Vagina (tissue), 2 donors: Measurements from ENCODE around the gene CDK14. TPM values are rescaled to one million over a fixed set of nuclear protein-coding genes. Genes with fewer than 3 reads are reported as not detected.

Experiments used
- DNase-seq, 2 donors: peaks; one replicate each; pipeline ENCODE4 v3.0.0-alpha.2; 2017; ENCODE audit errors: extremely low spot score in 2 of 2
- H3K27ac ChIP-seq: fragments of 200-600 bp; sonication (generic); one replicate; pipeline ENCODE4 v1.5.1; 2019
- H3K27me3 ChIP-seq: fragments of 200-600 bp; sonication (generic); one replicate; pipeline ENCODE4 v1.5.1; 2019
- H3K36me3 ChIP-seq, 2 donors: fragments of 200-600 bp; sonication (generic); one replicate each; pipeline ENCODE4 v1.5.1; 2017 to 2019
- H3K4me1 ChIP-seq: fragments of 200-600 bp; sonication (generic); one replicate; pipeline ENCODE4 v1.5.1; 2019
- H3K4me3 ChIP-seq, 2 donors: fragments of 200-600 bp; sonication (generic); 1 replicate in 1 of 2; 2 replicates in 1 of 2; pipeline ENCODE4 v1.5.1; 2016 to 2019
- H3K9me3 ChIP-seq: fragments of 200-600 bp; sonication (generic); one replicate; pipeline ENCODE4 v1.5.1; 2019
- CTCF ChIP-seq, 3 experiments: fragments of 450-650 bp in 2 of 3; fragments of 200-600 bp in 1 of 3; sonication (generic) in 1 of 3; IDR thresholded peaks; one replicate each; pipeline ENCODE4 v1.5.1; 2017 to 2019; ENCODE audit warnings: antibody characterized with exemption in 3 of 3, mild to moderate bottlenecking in 2 of 3, moderate library complexity in 2 of 3
- POLR2A ChIP-seq, 2 donors: fragments of 450-650 bp; IDR thresholded peaks; one replicate each; pipeline ENCODE4 v1.6.1; 2017; ENCODE audit warnings: antibody characterized with exemption in 2 of 2, mild to moderate bottlenecking in 2 of 2, moderate library complexity in 2 of 2
- POLR2AphosphoS5 ChIP-seq, 2 donors: sonication (generic); formaldehyde crosslinking; IDR thresholded peaks; one replicate each; pipeline ENCODE4 v1.9.0; 2017; ENCODE audit warnings: antibody characterized with exemption in 2 of 2, mild to moderate bottlenecking in 2 of 2, low read depth in 1 of 2; ENCODE audit not compliant: insufficient read depth in 1 of 2
- intact Hi-C: fragments of 100-400 bp; cut with DNase I; formaldehyde crosslinking; loops from one replicate; pipeline ENCODE4 v1.15.1; 2023
- total RNA-seq: library from RNA; depleted of rRNA; stranded (reverse); fragments of >200 nt; gene quantifications from one replicate; pipeline ENCODE4 v1.2.3, GENCODE V29; 2016

CDK14 gene
- total RNA-seq, 1 donor from 2014 or later = 21.6 TPM

GRCh38 chr7:90564455-90564854, 31.7 kb upstream of the CDK14 start:
- intact Hi-C loops = no loop called here
- no peak for DNase-seq

GRCh38 chr7:90568213-90568612, 27.9 kb upstream of the CDK14 start:
- Histone ChIP-seq H3K4me1 (no peaks in the 10 kb centered on the region), H3K4me3 (no peak overlapping the region), H3K36me3 (no peaks in the 10 kb centered on the region), H3K27ac (no peak overlapping the region), H3K9me3 (no peaks in the 10 kb centered on the region), H3K27me3 (no peaks in the 10 kb centered on the region)
- intact Hi-C loops = no loop called here
- DNase-seq = no peak
- TF ChIP-seq POLR2A (IDR thresholded peaks at IDR 0.05) = no peak
- TF ChIP-seq POLR2AphosphoS5 (IDR thresholded peaks at IDR 0.05; ENCODE audit: insufficient read depth in 1 of 2, low read depth in 1 of 2) = no peak
- TF ChIP-seq CTCF (IDR thresholded peaks at IDR 0.05) = no peak

More at GRCh38 chr7:90564455-90564854, 31.7 kb upstream of the CDK14 start:
- Histone ChIP-seq H3K27me3 (no peaks in the 10 kb centered on the region), H3K4me3 (no peak overlapping the region), H3K4me1 (peaks cover 7% of the 10 kb centered on the region), H3K36me3 (no peaks in the 10 kb centered on the region), H3K27ac (no peak overlapping the region), H3K9me3 (no peaks in the 10 kb centered on the region)
- no peak for TF ChIP-seq POLR2AphosphoS5 (IDR thresholded peaks at IDR 0.05; ENCODE audit: insufficient read depth in 1 of 2, low read depth in 1 of 2)
- no peak for TF ChIP-seq POLR2A (IDR thresholded peaks at IDR 0.05)
- no peak for TF ChIP-seq CTCF (IDR thresholded peaks at IDR 0.05)

GRCh38 chr7:90569368-90569767, 26.8 kb upstream of the CDK14 start:
- Histone ChIP-seq H3K9me3 (no peaks in the 10 kb centered on the region), H3K36me3 (no peaks in the 10 kb centered on the region), H3K4me1 (no peaks in the 10 kb centered on the region), H3K27ac (no peak overlapping the region), H3K27me3 (no peaks in the 10 kb centered on the region), H3K4me3 (no peak overlapping the region)
- TF ChIP-seq POLR2AphosphoS5 (IDR thresholded peaks at IDR 0.05; ENCODE audit: insufficient read depth in 1 of 2, low read depth in 1 of 2) (no peak), POLR2A (IDR thresholded peaks at IDR 0.05) (no peak), CTCF (IDR thresholded peaks at IDR 0.05) (no peak)
- no peak for DNase-seq
- intact Hi-C loops = no loop called here

- TF ChIP-seq POLR2AphosphoS5 (IDR thresholded peaks at IDR 0.05; ENCODE audit: insufficient read depth in 1 of 2, low read depth in 1 of 2) (no peak), CTCF (IDR thresholded peaks at IDR 0.05) (no peak), POLR2A (IDR thresholded peaks at IDR 0.05) (no peak)
- H3K36me3 ChIP-seq = no peaks in the 10 kb centered on the region
- no peak overlapping the region for H3K4me3 ChIP-seq
- H3K9me3 ChIP-seq = no peaks in the 10 kb centered on the region
- no peak for DNase-seq
- no peaks in the 10 kb centered on the region for H3K4me1 ChIP-seq
- H3K27me3 ChIP-seq = no peaks in the 10 kb centered on the region
- H3K27ac ChIP-seq = no peak overlapping the region
- intact Hi-C loops = no loop called here
Measured at GRCh38 chr7:90570373-90570959, 25.7 kb upstream of the CDK14 start.

GRCh38 chr7:90574146-90574819, 21.8 kb upstream of the CDK14 start:
- Histone ChIP-seq H3K9me3 (no peaks in the 10 kb centered on the region), H3K4me3 (no peak overlapping the region), H3K27ac (no peak overlapping the region), H3K36me3 (no peaks in the 10 kb centered on the region), H3K27me3 (no peaks in the 10 kb centered on the region), H3K4me1 (no peaks in the 10 kb centered on the region)
- intact Hi-C loops = no loop called here
- DNase-seq = no peak
- TF ChIP-seq CTCF (IDR thresholded peaks at IDR 0.05) (no peak), POLR2AphosphoS5 (IDR thresholded peaks at IDR 0.05; ENCODE audit: insufficient read depth in 1 of 2, low read depth in 1 of 2) (no peak), POLR2A (IDR thresholded peaks at IDR 0.05) (no peak)
